PC-9 (cell line): Measurements from ENCODE around the gene CSK. TPM values are rescaled to one million over a fixed set of nuclear protein-coding genes. Genes with fewer than 3 reads are reported as not detected.

ENCODE experiments used
- BruUV-seq: library from RNA; stranded (reverse); fragments of 400-500 nt; replicated peaks from 2 replicates; lab custom pipeline; 2021; lab: Mats Ljungman, UMichigan
- CTCF ChIA-PET: fragments of 300-600 bp; sonication (Branson Sonifier 250); formaldehyde crosslinking; loops from one replicate; lab custom pipeline; 2022; ENCODE audit warnings: antibody characterized with exemption; lab: Charles Lee
- POLR2A ChIA-PET: fragments of 300-600 bp; sonication (Branson Sonifier 250); formaldehyde crosslinking; loops from one replicate; lab custom pipeline; 2022; ENCODE audit warnings: antibody characterized with exemption; ENCODE audit not compliant: unreplicated experiment; lab: Charles Lee
- DNase-seq, 2 experiments: peaks; one replicate each; pipeline versions ENCODE4 v3.0.0 to v3.0.0-alpha.2; 2015 to 2022; ENCODE audit warnings: mixed read lengths in 1 of 2
- H2AFZ ChIP-seq: fragments of 200-600 bp; sonication (generic); 2 replicates; pipeline ENCODE4 v1.8.1; 2017; ENCODE audit warnings: antibody characterized with exemption
- H3F3A ChIP-seq: fragments of 200-600 bp; sonication (generic); 2 replicates; pipeline ENCODE4 v1.8.1; 2017; ENCODE audit warnings: antibody characterized with exemption, mild to moderate bottlenecking, low read depth; ENCODE audit not compliant: insufficient read depth
- H3K27ac ChIP-seq: fragments of 200-600 bp; sonication (generic); 2 replicates; pipeline ENCODE4 v1.6.1; 2016; ENCODE audit warnings: mixed run types
- H3K27me3 ChIP-seq: fragments of 200-600 bp; sonication (generic); 2 replicates; pipeline ENCODE4 v1.6.1; 2016; ENCODE audit warnings: low read depth, mixed run types; ENCODE audit not compliant: insufficient read depth
- H3K36me3 ChIP-seq: fragments of 200-600 bp; sonication (generic); 2 replicates; pipeline ENCODE4 v1.6.1; 2016; ENCODE audit warnings: low read depth, mixed run types
- H3K4me1 ChIP-seq: fragments of 200-600 bp; sonication (generic); replicated peaks from 2 replicates; pipeline ENCODE4 v1.6.1; 2016; ENCODE audit warnings: mixed run types; ENCODE audit not compliant: insufficient read depth
- H3K4me2 ChIP-seq: fragments of 200-600 bp; sonication (generic); 2 replicates; pipeline ENCODE4 v1.6.1; 2017; ENCODE audit warnings: mixed run types
- H3K4me3 ChIP-seq: fragments of 200-600 bp; sonication (generic); 2 replicates; pipeline ENCODE4 v1.6.1; 2016; ENCODE audit warnings: mixed run types
- H3K79me2 ChIP-seq: fragments of 200-600 bp; sonication (generic); 2 replicates; pipeline ENCODE4 v1.6.1; 2017; ENCODE audit warnings: low read depth, mixed run types
- H3K9me2 ChIP-seq: fragments of 200-600 bp; sonication (generic); 2 replicates; pipeline ENCODE4 v1.8.1; 2017; ENCODE audit warnings: mild to moderate bottlenecking; ENCODE audit not compliant: insufficient read depth
- H3K9me3 ChIP-seq: fragments of 200-600 bp; sonication (generic); 2 replicates; pipeline ENCODE4 v1.8.1; 2016; ENCODE audit warnings: low read depth; ENCODE audit not compliant: insufficient read depth
- H4K20me1 ChIP-seq: fragments of 200-600 bp; sonication (generic); 2 replicates; pipeline ENCODE4 v1.8.1; 2017; ENCODE audit not compliant: insufficient read depth
- CTCF ChIP-seq: fragments of 200-600 bp; sonication (generic); conservative IDR thresholded peaks from 2 replicates; pipeline ENCODE4 v1.6.1; 2017; ENCODE audit warnings: mixed run types, antibody characterized with exemption, mild to moderate bottlenecking, moderate library complexity
- EZH2 ChIP-seq: fragments of 200-600 bp; sonication (generic); IDR thresholded peaks from 2 replicates; pipeline ENCODE4 v1.8.0; 2017; ENCODE audit warnings: antibody characterized with exemption, low read depth
- intact Hi-C: fragments of 100-400 bp; cut with micrococcal nuclease; formaldehyde crosslinking; loops from one replicate; pipeline ENCODE4 v1.10.0; 2022; ENCODE audit not compliant: unreplicated experiment
- total RNA-seq: library from RNA; stranded (reverse); gene quantifications from 2 replicates; pipeline ENCODE4 v1.2.3, GENCODE V29; 2021

Gene CSK
- total RNA-seq, 1 experiment from 2014 or later = 78.3 TPM

GRCh38 chr15:74823324-74823723 lies 41.4 kb downstream of the CSK start:
- Histone ChIP-seq H3K4me3 (no peak overlapping the region), H3K4me2 (no peak overlapping the region), H3K79me2 (no peaks in the 10 kb centered on the region), H3K27ac (no peak overlapping the region), H3K9me2 (no peaks in the 10 kb centered on the region), H3K4me1 (peaks cover 10% of the 10 kb centered on the region), H3K36me3 (no peaks in the 10 kb centered on the region), H4K20me1 (no peaks in the 10 kb centered on the region), H3K27me3 (no peaks in the 10 kb centered on the region), H3F3A (peaks cover 2% of the 10 kb centered on the region), H3K9me3 (no peaks in the 10 kb centered on the region), H2AFZ (no peak overlapping the region)
- no peak for DNase-seq
- no TSS peak for BruUV-seq
- POLR2A ChIA-PET = no interaction called here
- no peak for TF ChIP-seq CTCF
- TF ChIP-seq EZH2 = no peak
- intact Hi-C loops = no loop called here
- CTCF ChIA-PET = no interaction called here

- Histone ChIP-seq H3K9me3 (no peaks in the 10 kb centered on the region), H3K9me2 (no peaks in the 10 kb centered on the region), H3K36me3 (no peaks in the 10 kb centered on the region), H3K27me3 (no peaks in the 10 kb centered on the region), H3K4me2 (no peak overlapping the region), H2AFZ (no peak overlapping the region), H3F3A (peaks cover 6% of the 10 kb centered on the region; the same call in 1 of the 2 replicates), H4K20me1 (no peaks in the 10 kb centered on the region), H3K4me3 (no peak overlapping the region), H3K4me1 (peaks cover 9% of the 10 kb centered on the region), H3K27ac (no peak overlapping the region), H3K79me2 (no peaks in the 10 kb centered on the region)
- no peak for DNase-seq
- POLR2A ChIA-PET = no interaction called here
- BruUV-seq = no TSS peak
- CTCF ChIA-PET = no interaction called here
- intact Hi-C loops = no loop called here
- TF ChIP-seq CTCF = no peak
- TF ChIP-seq EZH2 = no peak
These were observed 43.1 kb downstream of the CSK start for GRCh38 chr15:74824976-74825375.

DNA sequence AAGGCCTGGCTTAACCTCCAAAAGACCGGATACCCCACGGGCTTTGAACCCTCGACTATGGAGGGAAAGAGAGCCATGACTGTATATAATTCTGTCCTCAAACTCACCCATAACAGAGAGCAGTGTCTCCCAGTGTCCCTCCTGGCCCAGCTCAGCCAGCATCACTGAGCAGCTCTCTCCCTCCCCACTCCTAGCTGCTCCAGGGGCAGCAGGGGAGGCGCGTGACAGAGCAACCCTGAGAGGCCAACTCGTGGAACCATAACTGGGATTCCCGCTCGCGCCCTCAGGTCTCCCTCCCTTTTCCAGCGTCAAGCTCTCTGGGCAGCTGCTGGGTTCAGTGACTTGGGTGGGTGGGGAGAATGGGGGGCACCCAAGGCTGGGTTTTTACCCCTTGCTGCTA lies 44.0 kb downstream of the CSK start:
- Histone ChIP-seq H3K4me2 (no peak overlapping the region), H3F3A (peaks cover 6% of the 10 kb centered on the region; the same call in 1 of the 2 replicates), H3K79me2 (no peaks in the 10 kb centered on the region), H3K9me2 (no peaks in the 10 kb centered on the region), H3K9me3 (no peaks in the 10 kb centered on the region), H2AFZ (no peak overlapping the region), H3K4me3 (no peak overlapping the region), H3K27me3 (no peaks in the 10 kb centered on the region), H3K27ac (no peak overlapping the region), H3K36me3 (no peaks in the 10 kb centered on the region), H4K20me1 (no peaks in the 10 kb centered on the region), H3K4me1 (peaks cover 9% of the 10 kb centered on the region)
- no TSS peak for BruUV-seq
- ChIA-PET CTCF (no interaction called here), POLR2A (no interaction called here)
- no peak for DNase-seq
- no peak for TF ChIP-seq EZH2
- TF ChIP-seq CTCF = no peak
- intact Hi-C loops = no loop called here
